Peyer's patch (tissue), 4 donors: ENCODE measurements around the gene ATP9B. TPM values are rescaled to one million over a fixed set of nuclear protein-coding genes. Genes with fewer than 3 reads are reported as not detected.

Experiments used
- DNase-seq, 3 donors: peaks; one replicate each; pipeline ENCODE4 v3.0.0-alpha.2; 2017 to 2019
- H3K27ac ChIP-seq, 4 donors: fragments of 200-600 bp; sonication (generic); one replicate each; pipeline ENCODE4 v1.5.1; 2016 to 2019
- H3K27me3 ChIP-seq, 2 donors: fragments of 200-600 bp; sonication (generic); one replicate each; pipeline ENCODE4 v1.5.1; 2019
- H3K36me3 ChIP-seq, 3 donors: fragments of 200-600 bp; sonication (generic); one replicate each; pipeline ENCODE4 v1.5.1; 2016 to 2019
- H3K4me1 ChIP-seq, 4 donors: fragments of 200-600 bp; sonication (generic); one replicate each; pipeline ENCODE4 v1.5.1; 2016 to 2019
- H3K4me3 ChIP-seq, 4 donors: fragments of 200-600 bp; sonication (generic); 1 replicate in 3 of 4; 2 replicates in 1 of 4; pipeline ENCODE4 v1.5.1; 2016 to 2019; ENCODE audit warnings: mild to moderate bottlenecking in 1 of 4
- H3K9me3 ChIP-seq, 4 donors: fragments of 200-600 bp; sonication (generic); one replicate each; pipeline ENCODE4 v1.5.1; 2016 to 2019; ENCODE audit warnings: mild to moderate bottlenecking in 1 of 4
- POLR2A ChIP-seq, 2 donors: fragments of 450-650 bp; IDR thresholded peaks; one replicate each; pipeline ENCODE4 v1.5.1; 2017; ENCODE audit warnings: antibody characterized with exemption in 2 of 2, mild to moderate bottlenecking in 2 of 2, moderate library complexity in 2 of 2
- total RNA-seq, 4 donors: library from RNA; depleted of rRNA; stranded (reverse); fragments of >200 nt; gene quantifications; one replicate each; pipeline ENCODE4 v1.1.0, GENCODE V29; 2016
- TF ChIP-seq, protein P1 (sequence below), 6 experiments: fragments of 450-650 bp in 4 of 6; fragments of 200-600 bp in 2 of 6; sonication (generic) in 1 of 6; IDR thresholded peaks; one replicate each; pipeline ENCODE4 v1.5.1; 2017 to 2019; ENCODE audit warnings: antibody characterized with exemption in 6 of 6, mild to moderate bottlenecking in 3 of 6, moderate library complexity in 1 of 6

ATP9B gene
- total RNA-seq, 4 donors from 2014 or later = 37.5 to 107 (median 61.9) TPM

DNA sequence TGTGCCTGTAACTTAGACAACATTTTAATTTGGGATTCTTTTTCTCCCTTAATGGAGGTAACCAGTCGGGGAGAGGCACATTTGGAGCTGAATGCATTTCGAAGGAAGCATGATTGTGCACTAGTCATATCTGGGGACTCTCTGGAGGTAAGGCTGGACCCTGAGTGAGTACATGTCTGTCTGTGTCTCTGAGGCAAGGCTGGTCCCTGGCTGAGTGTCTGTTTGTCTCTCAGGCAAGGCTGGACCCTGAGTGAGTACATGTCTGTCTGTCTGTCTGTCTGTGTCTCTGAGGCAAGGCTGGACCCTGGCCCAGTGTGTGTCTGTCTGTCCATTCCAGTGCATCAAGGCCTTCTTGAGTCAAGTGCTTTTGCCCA lies 275.0 kb downstream of the ATP9B start:
- Histone ChIP-seq H3K4me3 (no peak overlapping the region), H3K4me1 (no peaks in the 10 kb centered on the region), H3K36me3 (peaks cover 0 to 46% (median 0%) of the 10 kb centered on the region in 3 donors), H3K27ac (no peak overlapping the region), H3K9me3 (no peaks in the 10 kb centered on the region), H3K27me3 (no peaks in the 10 kb centered on the region)
- DNase-seq = no peak
- TF ChIP-seq, protein P1, sequence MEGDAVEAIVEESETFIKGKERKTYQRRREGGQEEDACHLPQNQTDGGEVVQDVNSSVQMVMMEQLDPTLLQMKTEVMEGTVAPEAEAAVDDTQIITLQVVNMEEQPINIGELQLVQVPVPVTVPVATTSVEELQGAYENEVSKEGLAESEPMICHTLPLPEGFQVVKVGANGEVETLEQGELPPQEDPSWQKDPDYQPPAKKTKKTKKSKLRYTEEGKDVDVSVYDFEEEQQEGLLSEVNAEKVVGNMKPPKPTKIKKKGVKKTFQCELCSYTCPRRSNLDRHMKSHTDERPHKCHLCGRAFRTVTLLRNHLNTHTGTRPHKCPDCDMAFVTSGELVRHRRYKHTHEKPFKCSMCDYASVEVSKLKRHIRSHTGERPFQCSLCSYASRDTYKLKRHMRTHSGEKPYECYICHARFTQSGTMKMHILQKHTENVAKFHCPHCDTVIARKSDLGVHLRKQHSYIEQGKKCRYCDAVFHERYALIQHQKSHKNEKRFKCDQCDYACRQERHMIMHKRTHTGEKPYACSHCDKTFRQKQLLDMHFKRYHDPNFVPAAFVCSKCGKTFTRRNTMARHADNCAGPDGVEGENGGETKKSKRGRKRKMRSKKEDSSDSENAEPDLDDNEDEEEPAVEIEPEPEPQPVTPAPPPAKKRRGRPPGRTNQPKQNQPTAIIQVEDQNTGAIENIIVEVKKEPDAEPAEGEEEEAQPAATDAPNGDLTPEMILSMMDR (IDR thresholded peaks at IDR 0.05) = no peak
- no peak for TF ChIP-seq POLR2A (IDR thresholded peaks at IDR 0.05)

DNA sequence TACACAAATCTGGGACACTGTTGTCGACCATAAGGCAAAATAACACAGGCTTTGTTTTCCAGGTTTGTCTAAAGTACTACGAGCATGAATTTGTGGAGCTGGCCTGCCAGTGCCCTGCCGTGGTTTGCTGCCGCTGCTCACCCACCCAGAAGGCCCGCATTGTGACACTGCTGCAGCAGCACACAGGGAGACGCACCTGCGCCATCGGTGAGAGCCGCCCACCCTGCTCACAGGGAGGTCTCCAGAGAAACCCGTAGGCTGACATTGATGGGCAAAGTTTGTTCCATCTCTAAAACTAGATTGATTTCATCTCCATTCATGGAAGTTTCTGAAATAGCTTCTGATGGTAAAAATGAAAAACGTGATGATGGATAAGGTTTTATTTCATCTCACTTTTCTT lies 276.2 kb downstream of the ATP9B start:
- H3K36me3 ChIP-seq = peaks cover 0 to 57% (median 0%) of the 10 kb centered on the region in 3 donors
- H3K27me3 ChIP-seq = no peaks in the 10 kb centered on the region
- no peak for TF ChIP-seq POLR2A (IDR thresholded peaks at IDR 0.05)
- TF ChIP-seq, protein P1 (IDR thresholded peaks at IDR 0.05) = no peak
- H3K27ac ChIP-seq = no peak overlapping the region
- H3K4me1 ChIP-seq = no peaks in the 10 kb centered on the region
- H3K4me3 ChIP-seq = no peak overlapping the region
- no peaks in the 10 kb centered on the region for H3K9me3 ChIP-seq
- DNase-seq = no peak

DNA sequence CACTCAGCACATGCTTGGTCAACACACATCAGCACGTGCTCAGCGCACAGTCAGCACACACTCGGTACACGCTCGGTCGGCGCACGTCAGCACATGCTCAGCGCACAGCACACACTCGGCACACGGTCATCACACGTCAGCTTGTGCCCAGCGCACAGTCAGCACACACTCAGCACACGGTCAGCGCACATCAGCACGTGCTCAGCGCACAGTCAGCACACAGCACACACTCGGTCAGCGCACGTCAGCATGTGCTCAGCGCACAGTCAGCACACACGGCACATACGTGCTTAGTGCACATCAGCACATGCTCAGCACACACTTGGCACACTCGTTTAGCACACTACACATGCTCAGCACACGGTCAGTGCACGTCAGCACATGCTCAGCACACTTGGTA lies 276.8 kb downstream of the ATP9B start:
- no peak overlapping the region for H3K27ac ChIP-seq
- H3K4me3 ChIP-seq = no peak overlapping the region
- peaks cover 0 to 57% (median 0%) of the 10 kb centered on the region in 3 donors for H3K36me3 ChIP-seq
- TF ChIP-seq, protein P1 (IDR thresholded peaks at IDR 0.05) = no peak
- no peak for TF ChIP-seq POLR2A (IDR thresholded peaks at IDR 0.05)
- no peaks in the 10 kb centered on the region for H3K9me3 ChIP-seq
- DNase-seq = no peak
- H3K4me1 ChIP-seq = no peaks in the 10 kb centered on the region
- no peaks in the 10 kb centered on the region for H3K27me3 ChIP-seq

DNA sequence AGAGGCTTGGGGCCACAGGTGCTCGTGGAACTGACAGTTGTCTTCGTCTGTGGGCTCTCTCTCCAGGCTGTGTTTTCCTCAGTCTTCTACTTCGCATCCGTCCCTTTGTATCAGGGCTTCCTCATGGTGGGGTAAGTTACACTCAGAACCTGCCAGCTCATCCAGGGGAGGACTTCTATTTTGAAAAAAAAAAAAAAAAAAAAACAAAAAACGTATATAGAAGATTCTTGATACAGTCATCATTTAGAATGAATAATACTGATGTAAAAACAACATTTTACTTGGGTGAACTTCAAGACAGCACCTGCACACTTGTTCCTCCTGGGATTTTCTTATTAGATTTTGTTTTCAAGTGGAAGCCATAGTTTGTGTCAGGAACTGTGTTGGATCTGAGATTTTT lies 278.9 kb downstream of the ATP9B start:
- DNase-seq = no peak
- Histone ChIP-seq H3K4me3 (no peak overlapping the region), H3K9me3 (no peaks in the 10 kb centered on the region), H3K27me3 (no peaks in the 10 kb centered on the region), H3K36me3 (peaks cover 0 to 63% (median 0%) of the 10 kb centered on the region in 3 donors), H3K4me1 (no peaks in the 10 kb centered on the region), H3K27ac (no peak overlapping the region)
- TF ChIP-seq POLR2A (IDR thresholded peaks at IDR 0.05) = no peak
- TF ChIP-seq, protein P1 (IDR thresholded peaks at IDR 0.05) = no peak

DNA sequence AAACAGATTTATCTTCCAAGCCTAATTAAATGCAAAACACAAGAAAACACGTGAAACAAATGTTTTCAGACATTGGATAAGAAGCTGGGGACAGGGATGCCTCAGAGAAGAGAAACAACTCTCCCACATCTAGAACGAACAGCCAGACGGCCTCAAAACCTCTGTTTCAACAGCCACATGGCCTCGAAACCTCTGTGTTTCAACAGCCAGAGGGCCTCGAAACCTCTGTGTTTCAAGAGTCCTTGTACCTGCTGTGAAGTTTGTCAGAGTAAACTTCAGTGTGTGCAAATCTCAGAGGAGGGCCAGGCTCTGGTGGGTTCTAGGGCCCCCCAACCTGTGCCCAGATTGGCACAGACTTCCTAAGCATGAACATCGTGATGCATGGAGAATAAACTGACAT lies 283.2 kb downstream of the ATP9B start:
- TF ChIP-seq POLR2A (IDR thresholded peaks at IDR 0.05) = no peak
- peaks cover 0 to 23% (median 0%) of the 10 kb centered on the region in 3 donors for H3K36me3 ChIP-seq
- no peaks in the 10 kb centered on the region for H3K27me3 ChIP-seq
- H3K9me3 ChIP-seq = no peaks in the 10 kb centered on the region
- H3K4me3 ChIP-seq = no peak overlapping the region
- H3K27ac ChIP-seq = no peak overlapping the region
- H3K4me1 ChIP-seq = no peaks in the 10 kb centered on the region
- no peak for DNase-seq

DNA sequence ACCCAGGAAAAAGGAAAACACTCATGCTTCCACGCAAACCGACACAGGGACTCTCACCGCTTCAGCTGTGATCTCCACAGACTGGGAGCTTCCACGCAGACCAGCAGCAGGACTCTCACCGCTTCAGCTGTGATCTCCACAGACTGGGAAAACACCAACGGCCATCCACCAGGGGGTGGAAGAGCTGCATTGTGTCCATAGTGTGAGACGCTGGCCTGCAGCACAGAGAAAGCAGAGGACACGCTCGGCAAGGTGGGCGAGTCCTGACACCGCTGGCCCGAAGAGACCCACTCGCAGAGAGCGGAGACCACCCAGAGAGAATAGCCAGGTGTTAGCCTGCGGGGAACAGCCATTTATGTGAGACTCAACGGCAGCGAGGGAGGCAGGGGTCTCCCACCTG lies 284.1 kb downstream of the ATP9B start:
- DNase-seq = no peak
- Histone ChIP-seq H3K27ac (no peak overlapping the region), H3K27me3 (no peaks in the 10 kb centered on the region), H3K9me3 (no peaks in the 10 kb centered on the region), H3K36me3 (peaks cover 0 to 19% (median 0%) of the 10 kb centered on the region in 3 donors), H3K4me1 (no peaks in the 10 kb centered on the region), H3K4me3 (no peak overlapping the region)
- TF ChIP-seq POLR2A (IDR thresholded peaks at IDR 0.05) = no peak
- TF ChIP-seq, protein P1 (IDR thresholded peaks at IDR 0.05) = no peak
